Germinal center (tissue), 1 donor: ENCODE measurements around the gene RBPMS2.

Source experiments
- DNase-seq: peaks from one replicate; pipeline ENCODE4 v3.0.0; 2012; ENCODE audit warnings: mixed read lengths, low spot score

The RBPMS2 gene

GRCh38 chr15:64720188-64720587 is 55.2 kb downstream of the RBPMS2 start:
- DNase-seq: no peak

DNA sequence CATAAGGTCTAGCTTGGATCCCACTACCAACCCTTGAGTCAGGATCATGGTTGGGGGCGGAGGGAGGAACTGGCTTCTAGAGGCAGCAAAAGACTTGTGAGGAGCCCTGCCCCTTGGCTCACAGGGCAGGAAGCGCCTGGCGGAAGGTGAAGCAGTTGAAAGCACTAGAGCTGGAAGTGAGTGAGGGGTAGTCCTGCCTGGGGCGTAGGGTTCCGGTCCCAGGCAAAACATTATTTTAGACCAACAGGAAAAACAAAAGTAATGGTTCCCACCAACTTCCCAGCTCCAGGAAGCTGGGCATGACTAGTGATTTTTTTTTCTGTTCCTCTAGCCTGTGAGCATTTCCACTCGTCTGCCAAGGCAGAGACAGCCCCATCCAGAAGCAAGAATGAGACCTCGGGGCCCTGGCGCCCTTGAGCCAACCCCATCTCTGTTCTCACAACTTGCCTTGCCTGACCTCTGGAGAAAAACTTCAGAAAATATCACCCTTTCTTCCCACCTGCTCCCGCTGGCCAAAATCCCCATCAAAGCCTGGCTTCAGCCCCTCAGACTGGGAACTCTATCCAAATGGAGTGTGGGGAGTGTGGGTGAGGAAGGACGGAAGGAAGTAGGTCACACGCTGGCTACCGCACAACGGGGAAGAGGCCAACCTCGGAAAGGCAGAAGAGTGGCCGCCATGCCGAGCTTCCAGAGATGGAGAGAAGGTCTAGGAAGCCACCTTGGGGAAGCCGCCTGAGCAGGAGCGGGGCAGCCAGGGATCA is 57.5 kb downstream of the RBPMS2 start:
- no peak for DNase-seq

DNA sequence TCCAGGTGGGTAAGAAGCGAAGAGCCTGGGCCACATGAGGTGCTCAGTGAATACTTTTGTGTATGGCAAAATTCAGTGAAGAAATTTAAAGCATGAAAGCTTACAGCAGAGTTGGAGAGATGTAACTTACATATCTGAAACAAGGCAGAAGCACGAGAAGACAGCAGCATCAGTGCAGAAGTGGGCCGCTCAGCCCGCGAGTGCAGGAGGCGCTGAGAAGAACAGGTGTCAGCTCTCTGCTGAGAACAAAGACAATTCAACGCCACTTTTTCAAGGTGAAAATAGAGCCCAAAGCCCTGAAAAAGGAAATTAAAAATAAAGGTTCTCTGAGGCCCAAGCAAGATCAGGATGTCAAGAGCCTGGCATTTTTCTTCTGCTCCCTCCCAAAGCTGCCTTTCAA is 58.3 kb downstream of the RBPMS2 start:
- DNase-seq: no peak

DNA sequence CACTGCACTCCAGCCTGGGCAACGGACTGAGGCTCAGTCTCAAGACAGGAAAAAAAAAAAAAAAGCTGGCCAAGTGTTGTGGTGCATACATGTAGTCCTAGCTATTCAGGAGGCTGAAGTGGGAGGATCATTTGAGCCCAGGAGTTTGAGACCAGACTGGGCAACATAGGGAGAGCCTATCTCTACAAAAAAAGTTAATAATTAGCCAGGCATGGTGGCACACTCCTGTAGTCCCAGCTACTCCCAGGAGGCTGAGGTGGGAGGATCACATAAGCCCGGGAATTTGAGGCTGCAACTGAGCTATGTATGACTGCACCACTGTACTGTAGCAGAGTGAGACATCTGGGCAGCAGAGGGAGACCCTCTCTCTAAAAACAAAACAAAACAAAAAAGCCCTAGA is 58.9 kb downstream of the RBPMS2 start:
- no peak for DNase-seq

GRCh38 chr15:64713592-64713991 is 61.8 kb downstream of the RBPMS2 start:
- no peak for DNase-seq

DNA sequence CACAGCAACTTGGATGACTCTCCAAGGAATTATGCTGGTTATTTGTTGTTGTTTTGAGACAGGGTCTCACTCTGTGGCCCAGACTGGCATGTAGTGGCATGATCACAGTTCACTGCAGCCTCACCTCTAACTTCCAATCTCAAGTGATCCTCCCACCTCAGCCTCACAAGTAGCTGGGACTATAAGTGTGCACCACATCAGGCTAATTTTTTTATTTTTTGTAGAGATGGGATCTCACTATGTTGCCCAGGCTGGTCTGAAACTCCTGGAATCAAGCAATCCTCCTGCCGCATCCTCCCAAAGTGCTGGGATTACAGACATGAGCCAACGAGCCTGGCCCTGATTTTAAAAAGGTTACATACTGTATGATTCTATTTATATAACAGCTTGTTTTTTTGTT is 63.0 kb downstream of the RBPMS2 start:
- no peak for DNase-seq

DNA sequence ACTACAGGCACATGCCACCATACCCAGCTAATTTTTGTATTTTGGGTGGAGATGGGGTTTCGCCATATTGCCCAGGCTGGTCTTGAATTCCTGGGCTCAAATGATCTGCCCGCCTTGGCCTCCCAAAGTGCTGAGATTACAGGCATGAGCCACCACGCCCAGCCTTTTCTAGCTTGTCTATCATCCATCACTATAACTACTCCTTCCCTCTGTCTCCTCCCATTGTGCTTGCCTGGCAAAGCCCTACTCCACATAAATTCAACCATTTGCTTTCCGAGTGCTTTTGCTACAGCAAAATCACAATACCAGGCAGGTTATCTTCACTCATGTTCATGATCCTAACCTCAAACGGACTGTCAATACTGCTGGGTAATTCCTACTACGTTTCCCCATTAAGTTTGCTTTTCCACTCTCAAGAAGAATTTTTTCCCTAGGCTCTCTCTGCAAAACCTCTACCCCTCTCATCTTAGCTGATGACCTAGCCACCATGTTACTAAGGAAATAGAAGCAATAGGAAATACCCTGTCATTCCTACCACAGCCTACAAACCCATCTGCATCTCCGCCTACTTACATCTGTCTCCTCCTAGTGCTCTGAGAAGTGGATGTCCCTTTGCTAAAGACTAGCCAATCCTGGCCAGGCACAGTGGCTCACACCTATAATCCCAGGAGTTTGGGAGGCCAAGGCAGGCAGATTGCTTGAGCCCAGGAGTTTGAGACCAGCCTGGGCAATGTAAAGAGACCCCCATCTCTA is 64.5 kb downstream of the RBPMS2 start:
- no peak for DNase-seq

- DNase-seq: no peak
Measured at GRCh38 chr15:64706011-64706911, 69.1 kb downstream of the RBPMS2 start.

GRCh38 chr15:64705006-64705405 is 70.4 kb downstream of the RBPMS2 start:
- DNase-seq: no peak

- no peak for DNase-seq
Measured at GRCh38 chr15:64703632-64703959, 71.8 kb downstream of the RBPMS2 start.

- peak; percentile 98 for DNase-seq
Measured at GRCh38 chr15:64702816-64703631, 72.4 kb downstream of the RBPMS2 start.

DNA sequence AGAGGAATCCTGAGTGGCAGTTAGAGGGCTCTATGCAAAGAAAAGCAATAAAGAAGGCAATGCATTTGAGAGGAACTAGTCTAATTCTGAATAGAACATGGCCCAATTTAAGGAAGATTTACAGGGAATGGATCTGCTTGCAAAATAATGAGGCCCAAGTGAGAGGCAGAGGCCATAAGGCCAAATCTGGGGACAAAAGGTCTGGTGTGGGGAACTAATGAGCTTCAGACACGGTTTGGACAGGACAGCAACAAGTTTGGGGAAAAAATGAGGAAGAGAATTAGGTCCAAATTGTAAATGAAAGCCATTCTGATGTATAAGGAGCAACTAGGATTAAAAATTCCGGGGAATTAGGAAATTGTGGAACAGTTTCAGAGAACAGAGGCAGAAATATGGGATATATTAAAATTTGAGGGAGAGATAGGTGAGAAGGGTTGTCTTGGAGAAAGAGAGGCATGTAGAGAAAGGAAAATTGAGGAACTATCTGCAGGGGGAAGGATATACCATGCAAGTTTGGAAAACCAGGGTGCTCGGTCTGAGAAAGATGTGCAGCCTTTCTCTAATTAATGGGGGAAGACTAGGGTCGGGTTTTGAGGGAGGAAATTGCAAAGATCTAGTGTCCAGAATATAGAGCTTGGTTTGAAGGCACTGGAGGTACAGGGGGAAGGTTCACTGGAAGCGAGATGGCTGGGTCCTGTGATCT is 73.8 kb downstream of the RBPMS2 start:
- no peak for DNase-seq

DNA sequence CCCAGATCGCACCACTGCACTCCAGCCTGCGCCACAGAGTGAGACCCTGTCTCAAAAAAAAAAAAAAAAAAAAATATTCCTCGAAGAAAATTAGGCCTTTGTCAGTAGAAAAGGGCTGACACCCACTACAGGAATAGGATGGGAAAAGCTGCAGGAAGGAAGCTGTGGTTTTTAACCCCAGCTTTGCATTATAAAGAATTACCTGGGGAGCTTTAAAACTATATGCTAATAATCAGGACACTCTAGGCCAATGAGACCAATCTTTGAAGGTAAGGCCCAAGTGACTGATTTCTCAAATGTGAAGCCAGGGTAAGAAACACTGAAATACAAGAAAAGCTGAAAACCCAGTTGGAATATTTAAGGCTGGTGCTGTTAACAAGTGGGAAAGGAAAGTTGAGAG is 74.3 kb downstream of the RBPMS2 start:
- DNase-seq: no peak

- DNase-seq: no peak
Measured at GRCh38 chr15:64699751-64700388, 75.5 kb downstream of the RBPMS2 start.

GRCh38 chr15:64698823-64699222 is 76.6 kb downstream of the RBPMS2 start:
- no peak for DNase-seq

DNA sequence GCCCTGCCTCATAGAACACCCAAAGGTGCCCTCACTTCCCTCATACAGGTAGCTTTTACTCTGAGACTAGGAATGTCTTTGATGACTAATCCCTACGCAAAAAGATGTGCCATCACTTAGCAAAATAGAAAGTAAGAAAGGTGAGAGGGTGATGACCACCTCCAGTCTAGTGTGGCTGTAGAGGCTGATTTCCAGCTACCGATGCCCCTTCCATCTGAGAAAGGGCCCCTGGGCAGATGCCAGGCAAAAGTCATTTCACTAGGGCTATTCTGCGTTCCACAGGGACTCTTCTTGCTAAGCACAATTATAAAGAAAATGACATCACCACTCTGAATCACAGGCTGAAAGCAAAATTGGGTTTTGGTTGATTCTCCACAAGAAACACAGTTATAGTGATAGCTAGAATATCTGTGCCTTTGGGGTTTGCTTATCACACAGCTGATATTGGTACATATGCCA is 77.4 kb downstream of the RBPMS2 start:
- DNase-seq: no peak

- no peak for DNase-seq
Measured at GRCh38 chr15:64696481-64696880, 78.9 kb downstream of the RBPMS2 start.

GRCh38 chr15:64695561-64695992 is 79.8 kb downstream of the RBPMS2 start:
- DNase-seq: peak; percentile 43

GRCh38 chr15:64694816-64695215 is 80.6 kb downstream of the RBPMS2 start:
- no peak for DNase-seq

DNA sequence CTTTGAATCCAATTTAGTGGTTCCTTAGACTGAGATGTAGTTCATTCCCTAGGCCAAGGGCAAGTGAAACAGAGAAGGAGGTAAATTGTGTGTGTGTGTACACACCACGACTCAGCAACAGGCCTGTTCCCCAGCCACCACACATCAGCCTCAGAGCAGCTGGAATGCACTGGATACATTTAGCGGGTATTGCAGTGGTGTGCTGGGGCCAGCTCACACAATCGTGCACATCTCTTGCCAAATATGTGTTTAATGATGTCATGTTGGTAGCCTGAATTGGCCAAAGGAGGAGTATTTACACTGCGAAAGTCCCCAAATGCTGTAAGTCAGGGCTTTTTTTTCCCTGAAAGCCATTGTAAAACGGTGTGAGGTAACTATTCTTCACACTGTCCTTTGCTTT is 82.3 kb downstream of the RBPMS2 start:
- no peak for DNase-seq
